GM12891 (cell line): ENCODE measurements around the gene SNAP25.

Source experiments
- PAX5 ChIP-seq: IDR thresholded peaks from 2 replicates; pipeline ENCODE4 v1.6.1; 2011; ENCODE audit warnings: low read length, moderate library complexity, mild to moderate bottlenecking; ENCODE audit not compliant: insufficient read depth, severe bottlenecking
- POLR2A ChIP-seq: IDR thresholded peaks from 2 replicates; pipeline ENCODE4 v1.6.1; 2011; ENCODE audit warnings: low read depth, low read length, control low read depth
- POLR2AphosphoS5 ChIP-seq: IDR thresholded peaks from 2 replicates; pipeline ENCODE4 v1.6.1; 2011; ENCODE audit warnings: low read depth, low read length, control low read depth
- SPI1 ChIP-seq: IDR thresholded peaks from 2 replicates; pipeline ENCODE4 v1.6.1; 2011; ENCODE audit warnings: low read depth, low read length, control low read depth
- TAF1 ChIP-seq: IDR thresholded peaks from 2 replicates; pipeline ENCODE4 v1.6.1; 2011; ENCODE audit warnings: low read depth, low read length, control low read depth

DNA sequence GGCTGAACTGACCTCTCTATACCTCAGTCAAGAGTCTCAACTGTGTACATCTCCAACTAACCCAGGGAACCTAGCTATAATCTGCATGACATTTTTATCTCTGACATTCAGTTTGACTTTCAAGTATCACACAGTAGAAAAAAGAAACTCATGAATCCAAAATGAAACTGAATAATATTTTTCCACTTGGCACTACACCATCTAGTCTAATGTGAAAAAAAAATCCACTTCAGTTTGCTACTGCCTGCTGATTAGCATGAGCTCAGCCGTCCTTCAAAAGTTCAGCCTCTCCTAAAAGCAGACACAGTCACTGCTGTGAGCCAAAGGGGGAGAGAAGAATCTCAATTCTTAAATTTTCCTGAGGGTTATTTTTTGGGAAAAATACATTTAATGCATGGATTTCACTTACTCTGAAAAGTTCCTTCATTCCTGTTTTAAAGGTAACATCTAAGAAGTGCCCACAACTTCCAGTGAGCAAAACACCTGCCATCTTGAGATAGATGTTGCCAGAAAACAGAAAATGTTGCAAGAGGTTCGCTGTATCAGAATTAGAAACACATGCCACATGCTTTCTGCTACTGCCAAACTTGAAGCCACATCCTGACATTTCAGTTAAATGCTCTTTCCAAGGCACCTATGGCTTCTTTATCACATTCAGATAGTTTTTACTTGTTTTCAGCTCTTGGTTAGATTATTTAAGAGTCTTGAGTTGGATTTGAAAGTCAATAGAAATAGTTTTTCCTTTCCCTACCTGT, 120.0 kb downstream of the SNAP25 start:
- TF ChIP-seq POLR2A (no peak), PAX5 (no peak), SPI1 (no peak), POLR2AphosphoS5 (no peak), TAF1 (no peak)
